ENCODE measurements around the gene RAD51B.

RAD51B gene

GRCh38 chr14:68519671-68520187 is 700.1 kb downstream of the RAD51B start:
- no peak for TF ChIP-seq CTCF (IDR thresholded peaks at IDR 0.05; ENCODE audit: low read depth, low read length)
- no peak overlapping the region for H3K4me3 ChIP-seq (ENCODE audit: low read depth, low read length)

- no peak overlapping the region for H3K4me3 ChIP-seq (ENCODE audit: low read depth, low read length)
- TF ChIP-seq CTCF (IDR thresholded peaks at IDR 0.05; ENCODE audit: low read depth, low read length) = no peak
These were observed 701.3 kb downstream of the RAD51B start for GRCh38 chr14:68520637-68521556.

DNA sequence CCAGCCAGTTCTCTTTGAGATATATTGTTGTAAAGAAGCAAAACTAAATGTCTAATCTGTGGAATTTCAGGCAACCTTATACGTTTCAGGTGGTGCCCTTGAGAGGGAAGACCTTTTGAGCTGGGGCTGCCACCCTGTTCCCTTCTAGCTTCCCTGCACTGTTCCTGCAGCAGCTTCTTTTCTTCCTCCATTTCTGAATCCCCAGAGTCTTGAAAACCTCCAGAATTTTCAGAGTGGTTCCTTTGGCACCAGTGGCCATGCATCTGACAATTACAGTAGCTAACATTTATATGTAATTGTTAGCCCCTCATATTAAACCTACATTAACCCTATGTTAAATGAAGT is 702.0 kb downstream of the RAD51B start:
- TF ChIP-seq CTCF (IDR thresholded peaks at IDR 0.05; ENCODE audit: low read depth, low read length) = no peak
- H3K4me3 ChIP-seq (ENCODE audit: low read depth, low read length) = no peak overlapping the region

DNA sequence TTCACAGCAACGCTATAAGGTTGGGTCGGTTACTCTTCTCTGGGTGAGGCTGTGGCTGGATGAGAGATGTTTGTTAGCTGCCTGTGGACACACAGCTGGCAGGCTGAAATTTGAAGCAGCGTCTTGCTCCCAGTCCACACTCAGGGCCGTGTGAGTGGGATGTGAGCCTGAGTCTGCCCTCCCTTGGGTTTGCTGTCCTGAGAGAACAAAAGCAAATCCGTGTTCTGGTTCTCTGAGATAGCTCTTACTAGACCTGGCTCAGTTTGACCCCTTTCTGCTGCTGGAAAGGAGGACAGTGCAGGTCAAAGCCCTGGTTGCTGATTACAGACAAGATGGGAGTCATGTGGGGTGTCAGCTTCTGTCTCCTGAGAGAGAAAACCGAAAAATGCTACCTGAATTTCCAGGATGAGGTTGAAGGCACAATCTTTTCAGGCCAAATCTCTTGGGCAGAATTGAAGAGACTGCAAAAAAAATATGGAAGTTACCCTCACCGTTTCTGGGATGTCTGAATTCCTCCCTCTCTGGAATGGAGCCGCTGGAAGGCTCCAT is 702.5 kb downstream of the RAD51B start:
- H3K4me3 ChIP-seq (ENCODE audit: low read depth, low read length) = no peak overlapping the region
- no peak for TF ChIP-seq CTCF (IDR thresholded peaks at IDR 0.05; ENCODE audit: low read depth, low read length)

DNA sequence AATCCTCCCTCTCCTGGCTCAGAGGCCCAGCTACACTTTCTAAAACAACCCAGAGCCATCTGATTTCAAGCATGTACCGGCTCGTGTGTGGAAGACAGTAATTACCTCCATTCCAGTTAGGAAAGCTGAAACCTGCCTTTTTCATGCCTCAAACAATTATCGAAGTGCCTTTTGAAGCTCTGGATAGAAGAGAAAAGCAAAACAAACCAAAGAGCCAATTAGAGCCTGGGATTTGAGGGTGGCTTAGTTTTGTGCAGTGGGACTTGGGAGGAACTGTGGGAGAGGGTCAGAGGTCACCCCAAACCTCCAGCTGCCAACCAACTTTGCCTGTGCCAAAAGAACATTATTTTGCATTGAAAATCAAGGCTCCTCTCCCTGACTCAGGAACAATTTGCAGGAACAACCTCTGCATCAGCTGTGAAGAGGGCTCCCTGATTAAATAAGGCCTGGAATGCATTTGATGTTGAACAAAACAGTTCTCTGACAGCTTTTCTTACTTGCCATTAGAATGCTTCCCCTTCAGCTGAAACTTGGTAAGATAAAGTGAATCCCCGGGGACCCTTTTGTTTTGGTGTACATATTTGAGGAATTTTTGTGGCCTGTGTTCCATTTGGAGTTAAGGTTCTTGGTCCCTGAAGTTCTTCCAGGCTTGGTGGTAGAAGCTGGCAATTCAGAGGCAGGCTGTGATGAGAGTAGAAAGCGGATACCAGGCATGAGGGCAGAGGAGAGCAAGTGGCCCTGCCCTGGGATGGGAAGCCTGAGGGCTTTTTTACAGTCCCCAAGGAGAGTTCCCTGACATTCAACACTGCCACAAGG is 703.1 kb downstream of the RAD51B start:
- no peak overlapping the region for H3K4me3 ChIP-seq (ENCODE audit: low read depth, low read length)
- TF ChIP-seq CTCF (IDR thresholded peaks at IDR 0.05; ENCODE audit: low read depth, low read length) = no peak

DNA sequence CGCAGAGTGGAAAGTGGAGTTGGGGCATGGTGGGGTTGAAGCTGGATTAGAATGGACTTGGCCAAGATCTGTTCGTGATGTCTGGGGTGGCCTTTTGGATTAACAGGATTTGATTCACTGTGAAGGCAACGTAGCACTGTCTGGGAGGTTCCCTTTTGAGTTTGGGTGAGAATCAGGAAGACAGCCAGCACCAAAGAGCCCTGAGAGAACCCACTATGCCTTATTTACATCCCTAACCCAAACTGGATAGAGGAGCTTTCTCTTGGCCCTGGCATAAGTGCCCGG is 703.7 kb downstream of the RAD51B start:
- H3K4me3 ChIP-seq (ENCODE audit: low read depth, low read length) = no peak overlapping the region
- no peak for TF ChIP-seq CTCF (IDR thresholded peaks at IDR 0.05; ENCODE audit: low read depth, low read length)
